Measurements from ENCODE around the gene MAML3.
A peak's percentile ranks its signal among the peaks of the same experiment; 100 is the strongest.

Gene MAML3

GRCh38 chr4:139977838-139978609 lies 176.0 kb downstream of the MAML3 start:
- H3K4me3 ChIP-seq (replicated peaks; ENCODE audit: low read depth, low read length): no peak overlapping the region
- no peak for TF ChIP-seq CTCF (IDR thresholded peaks at IDR 0.05; ENCODE audit: low read length, missing control alignments)

GRCh38 chr4:139975830-139976272 lies 178.1 kb downstream of the MAML3 start:
- DNase-seq (ENCODE audit: low read depth): peak; percentile 88
- TF ChIP-seq CTCF (IDR thresholded peaks at IDR 0.05; ENCODE audit: low read length, missing control alignments): no peak
- H3K4me3 ChIP-seq (replicated peaks; ENCODE audit: low read depth, low read length): no peak overlapping the region

More at GRCh38 chr4:139977838-139978609, 176.0 kb downstream of the MAML3 start:
- DNase-seq (ENCODE audit: low read depth): no peak

GRCh38 chr4:139973616-139974015 lies 180.4 kb downstream of the MAML3 start:
- no peak for DNase-seq (ENCODE audit: low read depth)
- H3K4me3 ChIP-seq (replicated peaks; ENCODE audit: low read depth, low read length): no peak overlapping the region
- no peak for TF ChIP-seq CTCF (IDR thresholded peaks at IDR 0.05; ENCODE audit: low read length, missing control alignments)

GRCh38 chr4:139973015-139973414 lies 181.0 kb downstream of the MAML3 start:
- no peak overlapping the region for H3K4me3 ChIP-seq (replicated peaks; ENCODE audit: low read depth, low read length)
- no peak for TF ChIP-seq CTCF (IDR thresholded peaks at IDR 0.05; ENCODE audit: low read length, missing control alignments)
- no peak for DNase-seq (ENCODE audit: low read depth)

- DNase-seq (ENCODE audit: low read depth): no peak
- no peak overlapping the region for H3K4me3 ChIP-seq (replicated peaks; ENCODE audit: low read depth, low read length)
- TF ChIP-seq CTCF (IDR thresholded peaks at IDR 0.05; ENCODE audit: low read length, missing control alignments): no peak
Measured at GRCh38 chr4:139972305-139972704, 181.7 kb downstream of the MAML3 start.

- TF ChIP-seq CTCF (IDR thresholded peaks at IDR 0.05; ENCODE audit: low read length, missing control alignments): no peak
- no peak for DNase-seq (ENCODE audit: low read depth)
Measured at GRCh38 chr4:139971111-139971510, 182.9 kb downstream of the MAML3 start.

More at GRCh38 chr4:139971111-139971510, 182.9 kb downstream of the MAML3 start:
- H3K4me3 ChIP-seq (replicated peaks; ENCODE audit: low read depth, low read length): no peak overlapping the region
